ENCODE measurements around the gene DDX54.

The DDX54 gene

DNA sequence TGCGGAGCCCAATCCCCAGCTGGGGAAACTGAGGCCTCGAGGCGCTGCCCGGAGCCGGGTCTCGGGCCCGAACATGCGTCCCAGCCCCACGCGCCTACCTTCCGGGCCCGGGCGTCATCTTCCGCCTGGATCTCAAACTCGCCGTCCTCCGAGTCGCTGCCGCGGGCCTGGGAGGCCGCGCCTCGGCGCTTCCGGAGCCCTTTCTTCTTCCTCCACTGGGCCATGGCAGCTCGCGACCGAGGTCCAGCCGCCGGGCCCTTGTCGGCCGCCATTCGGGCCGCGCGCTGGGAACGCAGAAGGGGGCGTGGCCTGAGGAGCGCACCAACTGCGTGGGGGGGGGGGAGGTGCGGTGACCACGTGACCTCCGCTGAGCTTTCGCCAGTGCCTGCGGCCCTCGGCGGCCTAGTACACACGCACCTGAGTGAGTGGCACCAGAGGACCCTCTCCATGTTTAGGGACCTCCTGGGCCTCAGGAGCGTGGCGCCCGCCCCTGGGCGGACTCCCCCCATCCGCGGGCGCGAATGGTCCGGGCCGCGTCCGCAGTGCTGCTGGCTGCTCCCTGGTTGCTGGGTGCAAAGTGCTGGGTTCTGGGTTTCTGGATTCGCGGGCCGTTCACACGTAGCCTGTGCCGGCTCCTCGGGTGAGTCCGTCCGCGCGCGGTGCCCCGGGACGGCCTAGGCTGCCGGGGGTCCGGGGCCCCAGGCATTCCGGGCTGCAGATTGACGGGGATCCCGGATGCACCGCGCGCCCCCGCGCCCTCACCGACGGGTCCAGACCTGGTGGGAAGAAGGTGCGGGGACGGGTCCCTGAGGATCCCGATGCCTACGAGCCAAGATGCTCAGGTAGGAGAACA lies at the start of gene DDX54, which contains the start of gene RITA1:
TSS of gene DDX54 (minus strand) at position 299 of the 853 bp plus-strand sequence. CDS start at position 272, 27 bp downstream.
TSS of gene RITA1 (plus strand) at position 542 of the 853 bp plus-strand sequence. CDS start 1,026 bp downstream, outside the sequence.
- DNase-seq = peak; percentile 71

DNA sequence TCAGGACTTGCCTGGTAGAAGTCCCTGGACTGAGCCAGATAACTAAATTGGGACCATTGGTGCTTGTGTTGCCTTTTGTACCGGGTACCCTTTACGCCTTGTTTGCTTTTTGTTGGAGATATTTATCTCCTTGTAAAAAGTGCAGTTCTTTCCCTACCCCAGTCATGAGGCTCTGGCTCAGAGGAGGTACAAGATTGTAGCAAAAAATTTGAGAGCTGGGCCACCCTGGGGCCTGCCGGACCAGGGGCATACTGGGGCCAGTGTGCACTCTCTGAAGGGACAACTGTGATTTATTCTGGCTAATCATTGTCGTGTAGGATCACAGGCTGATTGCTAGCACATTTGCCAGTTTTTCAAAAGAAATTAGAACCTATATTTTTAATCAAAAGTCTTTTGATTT lies 49.2 kb upstream of the DDX54 start:
- DNase-seq = no peak

DNA sequence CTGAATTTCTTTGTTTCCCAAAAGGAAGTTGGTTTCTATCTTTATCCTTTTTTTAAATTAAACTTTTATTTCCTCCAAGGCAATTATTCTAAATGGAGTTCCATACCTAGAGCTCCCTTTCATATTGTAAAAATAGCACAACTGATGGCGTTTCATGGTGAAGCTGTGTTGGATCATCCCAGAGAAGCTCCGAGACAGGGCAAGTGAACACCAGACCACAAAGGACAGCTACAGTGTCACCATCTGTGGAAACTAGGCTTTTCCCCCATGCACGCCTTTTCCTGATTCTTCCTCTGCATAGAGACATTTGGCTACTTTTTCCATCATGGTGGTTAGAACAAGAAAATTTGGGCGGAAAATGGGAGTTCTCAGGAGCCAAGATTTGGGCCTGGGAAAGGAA lies 48.7 kb upstream of the DDX54 start:
- no peak for DNase-seq

GRCh38 chr12:113232840-113233585 lies 47.7 kb upstream of the DDX54 start:
- no peak for DNase-seq

GRCh38 chr12:113232089-113232839 lies 47.0 kb upstream of the DDX54 start:
- DNase-seq = no peak

DNA sequence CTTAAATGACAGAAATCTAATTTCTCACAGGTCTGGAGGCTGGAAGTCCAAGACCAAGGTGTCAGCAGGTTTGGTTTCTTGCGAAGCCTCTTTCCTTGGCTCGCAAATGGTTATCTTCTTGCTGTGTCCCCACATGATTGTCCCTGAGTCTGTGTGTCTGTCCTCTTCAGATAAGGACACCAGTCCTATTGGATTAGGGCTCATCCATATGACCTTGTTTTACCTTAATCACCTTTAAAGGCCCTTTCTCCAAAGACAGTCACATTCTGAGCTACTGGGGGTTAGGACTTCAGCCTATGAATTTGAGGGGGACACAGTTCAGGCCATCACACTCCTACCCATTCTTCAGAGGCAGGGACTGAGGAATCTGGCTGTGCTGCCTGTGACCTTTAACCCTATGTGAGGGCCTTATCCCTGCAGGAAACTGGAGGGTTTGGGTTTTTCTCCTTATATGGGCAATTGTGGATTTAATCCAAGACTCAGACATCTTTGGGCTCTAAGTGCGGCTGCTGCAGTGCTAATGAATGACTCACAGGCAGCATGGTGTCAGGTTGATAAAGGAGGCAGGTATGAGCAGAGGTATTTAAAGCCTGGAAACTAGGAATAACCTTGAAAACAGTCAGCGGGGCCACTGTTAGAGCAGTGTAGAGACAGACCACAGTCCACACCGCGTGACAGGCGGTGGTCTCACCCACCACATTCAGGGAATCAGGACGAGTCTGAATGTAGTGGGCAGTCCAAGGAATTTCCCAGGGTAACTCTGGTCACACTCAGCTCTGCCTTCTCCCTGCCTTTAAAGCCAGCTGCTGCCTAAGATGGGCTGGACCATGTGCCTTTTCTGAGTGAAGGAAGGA lies 46.2 kb upstream of the DDX54 start:
- peak; percentile 80 for DNase-seq

DNA sequence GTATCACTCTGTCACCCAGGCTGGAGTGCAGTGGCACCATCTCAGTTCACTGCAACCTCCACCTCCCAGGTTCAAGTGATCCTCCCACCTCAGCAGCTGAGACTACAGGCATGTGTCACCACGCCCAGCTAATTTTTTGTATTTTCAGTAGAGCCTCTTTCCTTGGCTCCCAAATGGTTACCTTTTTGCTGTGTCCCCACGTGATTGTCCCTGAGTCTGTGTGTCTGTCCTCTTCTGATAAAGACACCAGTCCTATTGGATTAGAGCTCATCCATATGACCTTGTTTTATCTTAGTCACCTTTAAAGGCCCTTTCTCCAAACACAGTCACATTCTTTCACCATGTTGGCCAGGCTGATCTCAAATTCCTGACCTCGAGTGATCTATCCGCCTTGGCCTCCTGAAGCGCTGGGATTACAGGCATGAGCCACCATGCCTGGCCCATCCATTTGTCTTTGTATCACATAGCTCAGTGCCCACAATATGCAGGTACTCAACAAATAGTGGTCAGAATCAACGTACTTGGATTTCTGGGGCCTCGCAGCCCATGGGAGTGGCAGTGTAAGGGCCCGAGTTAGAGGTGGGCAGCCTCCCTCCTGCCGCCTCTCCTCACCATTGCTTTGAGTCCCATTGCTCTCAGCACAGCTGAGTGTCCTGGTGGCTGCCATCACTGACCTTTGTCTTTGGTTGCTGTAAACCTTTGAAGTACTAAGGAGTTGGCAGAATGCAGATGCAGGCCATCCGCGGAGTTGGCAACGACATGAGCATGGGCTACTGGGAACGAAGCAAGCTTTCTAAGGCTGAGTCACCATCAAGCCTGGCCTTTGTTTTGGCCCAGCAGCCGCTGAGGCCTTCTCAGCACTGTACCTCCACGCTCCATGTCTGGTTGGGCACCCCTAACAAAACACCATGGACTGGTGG lies 45.3 kb upstream of the DDX54 start:
- no peak for DNase-seq

GRCh38 chr12:113228394-113229028 lies 43.2 kb upstream of the DDX54 start:
- DNase-seq = no peak

GRCh38 chr12:113227686-113228391 lies 42.6 kb upstream of the DDX54 start:
- DNase-seq = no peak

- DNase-seq = no peak
Measured at GRCh38 chr12:113226696-113227568, 41.7 kb upstream of the DDX54 start.

GRCh38 chr12:113224955-113225354 lies 39.7 kb upstream of the DDX54 start:
- DNase-seq = no peak

DNA sequence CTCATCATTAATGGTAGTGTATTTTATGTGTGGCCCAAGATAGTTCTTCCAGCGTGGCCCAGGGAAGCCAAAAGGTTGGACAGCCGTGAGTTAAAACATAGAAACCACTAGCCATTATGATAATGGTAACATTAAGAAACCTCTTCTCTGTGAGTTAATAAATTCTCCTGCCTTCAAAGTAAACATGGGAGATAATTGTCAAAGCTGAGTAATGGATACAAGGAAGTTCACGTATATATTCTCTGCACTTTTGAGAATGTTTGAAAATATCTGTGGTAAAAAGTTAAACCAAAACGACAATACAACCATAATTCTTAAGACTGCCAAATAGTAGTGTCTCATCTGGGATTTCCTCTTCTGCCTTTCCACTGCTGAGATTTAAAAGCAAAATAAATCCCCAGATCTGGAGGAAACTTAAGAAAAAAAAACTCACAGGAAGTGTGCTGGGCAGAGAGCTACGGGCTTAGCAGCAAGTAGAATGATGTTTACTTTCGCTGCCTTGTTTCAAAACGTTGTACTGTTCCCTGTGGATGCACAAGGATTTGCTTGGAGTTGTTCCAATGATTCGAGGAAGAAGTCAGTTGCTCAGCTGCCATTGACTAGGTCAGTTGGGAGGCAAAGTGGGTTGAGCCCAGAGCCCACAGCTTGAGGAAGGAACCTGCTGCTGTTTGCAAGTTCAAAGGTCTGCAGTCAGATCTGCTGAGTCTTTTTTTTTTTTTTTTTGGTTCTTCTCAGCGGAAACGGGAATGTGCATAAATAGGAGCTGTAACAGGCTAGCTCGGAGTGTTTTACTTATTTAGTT lies 37.7 kb upstream of the DDX54 start:
- DNase-seq = peak; percentile 85

DNA sequence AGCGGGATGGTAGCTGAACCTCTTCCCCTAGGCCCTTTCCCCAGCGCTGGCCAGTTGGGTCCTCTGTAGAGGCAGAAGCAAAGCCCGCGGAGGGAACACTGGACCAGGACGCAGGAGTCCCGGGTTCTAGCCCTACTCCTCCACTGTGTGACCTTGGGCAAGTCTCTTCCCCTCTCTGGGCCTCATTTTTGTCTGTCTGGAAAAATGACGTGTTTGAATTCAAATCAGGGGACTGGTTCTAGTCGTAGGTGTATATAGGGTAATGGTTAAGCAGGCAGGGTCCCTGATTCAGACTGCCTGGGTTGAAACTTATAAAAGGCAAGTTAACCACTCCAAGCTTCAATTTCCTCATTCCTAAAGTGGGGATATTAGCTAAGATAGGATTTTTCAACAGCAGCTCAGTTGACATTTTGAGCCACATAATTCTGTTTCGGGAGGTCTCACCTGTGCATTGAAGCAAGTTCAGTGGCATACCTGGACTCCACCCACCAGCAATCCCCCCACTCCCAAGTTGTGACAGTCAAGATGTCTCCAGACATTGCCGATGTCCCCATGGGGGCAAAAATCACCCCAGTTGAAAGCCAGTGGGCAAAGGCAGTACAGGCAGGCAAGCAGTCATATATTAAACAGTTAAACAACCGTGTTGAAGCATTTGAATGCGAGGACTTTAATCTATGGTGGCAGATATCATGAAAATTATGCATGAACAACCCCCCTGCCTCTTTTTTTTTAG lies 36.9 kb upstream of the DDX54 start:
- DNase-seq = no peak

- peak; percentile 100 for DNase-seq
Measured at GRCh38 chr12:113221181-113221996, 36.1 kb upstream of the DDX54 start, which contains the start of gene TPCN1. Gene TPCN1 (plus strand): TSS chr12:113221464. CDS start chr12:113226853, 5,389 bp downstream.

DNA sequence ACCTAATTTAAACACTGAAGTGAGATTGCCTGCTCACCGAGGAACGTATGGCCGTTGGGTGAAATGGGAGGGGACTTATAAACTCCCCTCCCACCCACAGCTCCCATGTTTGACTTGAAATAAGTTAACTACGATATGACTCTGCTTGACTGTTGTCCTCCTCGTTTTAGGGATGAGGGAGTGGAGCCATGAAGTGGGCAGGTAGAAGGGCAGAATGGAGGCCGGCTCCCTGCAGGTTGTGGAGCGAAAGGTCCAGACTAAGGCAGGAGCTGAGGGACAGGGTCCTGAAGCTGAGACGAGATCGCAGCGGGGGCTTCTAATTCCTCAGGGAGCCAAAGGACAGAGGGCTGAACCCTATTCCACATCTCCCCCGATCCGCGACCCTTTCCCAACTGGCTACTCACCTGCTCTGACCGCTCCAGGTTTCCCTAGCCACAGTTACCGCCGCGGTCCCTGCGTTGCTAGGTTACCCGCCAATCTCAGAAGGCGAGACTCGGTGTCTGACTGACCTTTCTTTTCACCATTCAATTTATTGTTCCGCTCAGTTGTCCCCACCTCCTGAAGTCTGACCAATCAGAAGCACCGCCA lies 35.4 kb upstream of the DDX54 start:
- DNase-seq = peak; percentile 27

DNA sequence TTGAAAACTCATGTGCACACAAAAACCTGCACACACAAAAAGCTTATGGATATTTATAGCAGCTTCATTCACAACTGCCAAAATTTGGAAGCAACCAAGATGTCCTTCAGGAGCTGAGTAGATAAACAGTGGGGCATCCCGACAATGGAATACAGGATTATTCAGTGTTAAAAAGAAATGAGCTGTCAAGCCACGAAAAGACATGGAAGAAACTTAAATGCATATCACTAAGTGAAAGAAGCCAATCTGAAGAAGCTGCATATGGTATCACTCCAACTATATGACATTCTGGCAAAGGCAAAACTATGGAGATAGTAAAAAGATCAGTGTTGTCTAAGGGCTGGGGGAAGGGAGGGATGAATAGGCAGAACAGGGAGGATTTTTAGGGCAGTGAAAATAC lies 30.7 kb upstream of the DDX54 start:
- no peak for DNase-seq

Data from EL (cell line).